NCI-H146 (cell line): Measurements from ENCODE around the gene KLF1.

ENCODE experiments used
- DNase-seq: peaks from one replicate; lab custom pipeline; 2025; lab: John Stamatoyannopoulos, UW

The KLF1 gene

DNA sequence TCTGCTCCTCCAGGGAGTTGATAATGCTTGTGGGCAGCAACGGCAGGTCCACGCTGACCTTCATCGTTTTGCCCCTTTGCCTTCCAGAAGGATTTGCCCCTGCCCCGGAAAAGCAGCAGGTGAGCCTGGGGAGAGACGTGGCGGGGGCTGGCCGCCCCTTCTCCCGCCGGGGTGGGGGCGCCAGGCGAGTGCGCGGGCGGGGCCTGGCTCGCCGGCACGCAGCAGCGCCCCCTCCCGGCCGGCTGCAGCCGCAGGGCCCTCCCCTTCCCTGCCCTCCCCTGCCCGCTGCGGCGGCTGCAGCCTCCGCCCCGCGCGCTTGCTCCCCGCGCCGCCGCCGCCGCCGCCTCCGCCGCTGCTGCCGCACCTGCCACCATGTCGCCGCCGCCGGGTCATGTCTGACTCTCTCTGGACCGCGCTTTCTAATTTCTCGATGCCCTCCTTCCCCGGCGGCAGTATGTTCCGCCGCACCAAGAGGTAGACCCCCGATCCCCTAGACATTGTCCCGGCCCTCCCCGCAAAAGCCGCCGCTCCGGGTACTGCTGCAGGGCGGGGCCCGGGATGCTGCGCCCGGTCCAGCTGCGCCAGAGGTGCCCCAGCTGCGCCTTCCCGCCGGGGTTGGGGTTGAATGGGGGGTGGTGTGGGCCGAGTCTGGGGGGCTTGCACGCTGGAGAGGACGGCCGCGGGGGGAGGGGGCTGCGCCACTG lies 48.7 kb downstream of the KLF1 start, which contains the start of gene MAST1:
MAST1 (plus strand) TSS at position 334 of the 704 bp plus-strand sequence; CDS start at position 392, 58 bp downstream.
- DNase-seq: peak; percentile 73

DNA sequence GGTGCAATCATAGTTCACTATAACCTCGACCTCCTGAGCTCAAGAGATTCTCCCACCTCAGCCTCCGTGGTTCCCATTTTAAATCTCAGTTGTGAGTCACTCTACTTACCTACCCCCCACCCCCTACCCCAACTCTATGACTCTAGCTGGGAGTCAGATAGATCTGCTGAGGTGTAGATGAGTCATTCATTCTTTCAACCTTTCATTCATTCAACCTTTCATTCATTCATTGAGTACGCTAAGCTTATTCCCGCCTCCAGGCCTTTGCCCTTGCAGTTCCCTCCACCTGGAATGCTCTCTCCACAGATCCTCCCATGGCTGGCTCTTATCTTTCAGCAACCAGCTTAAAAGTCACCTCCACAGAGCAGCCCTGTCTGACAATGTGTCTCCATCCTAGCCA lies 49.8 kb downstream of the KLF1 start:
- no peak for DNase-seq

DNA sequence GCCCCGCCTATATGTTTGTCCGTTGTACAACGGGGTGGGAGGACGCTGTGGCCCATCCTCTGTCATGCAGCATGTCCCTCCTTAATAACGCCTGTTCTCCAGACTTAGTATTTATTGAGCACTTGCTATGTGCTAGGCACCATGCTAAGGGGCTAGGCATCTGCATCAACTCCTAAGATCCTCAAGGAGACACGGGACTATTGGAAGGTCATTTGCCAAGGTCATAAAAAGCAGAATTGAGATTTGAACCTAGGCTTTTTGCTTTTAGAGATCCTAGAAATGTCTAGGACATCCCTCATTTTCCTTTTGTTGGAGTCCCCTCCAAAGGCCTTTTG lies 50.5 kb downstream of the KLF1 start:
- DNase-seq: no peak

DNA sequence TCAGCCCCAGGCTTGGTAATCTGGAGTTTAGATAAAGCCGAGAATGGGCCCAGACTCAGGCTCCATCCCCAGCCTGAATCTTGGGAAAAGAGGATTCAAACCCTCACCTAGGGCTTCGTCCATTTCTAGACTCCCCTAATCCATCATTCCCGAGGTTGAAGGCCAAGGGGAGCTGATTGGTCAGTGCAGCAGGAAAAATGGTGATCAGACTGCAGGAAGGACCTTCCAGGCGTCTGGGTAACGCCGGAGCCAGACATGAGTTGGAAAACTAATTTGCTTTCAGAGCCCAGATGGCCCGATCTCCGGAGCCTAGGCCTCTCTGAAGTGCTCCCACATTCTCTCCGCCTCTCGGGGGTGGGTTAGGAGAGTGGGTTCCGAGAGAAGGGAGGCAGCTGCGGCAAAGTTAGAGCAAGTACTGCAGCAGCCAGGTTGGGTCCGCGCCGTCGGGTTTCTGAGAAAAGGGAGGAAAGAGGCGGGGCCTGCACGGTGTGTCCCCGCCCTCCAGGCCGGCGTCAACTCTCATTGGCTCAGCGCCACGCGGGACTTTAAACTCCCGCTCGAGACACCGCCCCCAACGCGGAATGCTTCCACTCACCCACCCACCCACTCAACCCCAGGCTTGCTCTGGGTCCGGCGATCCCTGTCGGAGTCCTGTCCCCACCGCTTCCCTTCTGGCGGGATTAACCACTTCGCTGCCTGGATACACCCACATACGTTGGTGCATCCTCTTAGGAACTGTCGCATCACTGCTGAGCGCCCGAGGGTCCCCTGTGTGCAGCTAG lies 51.8 kb downstream of the KLF1 start:
- DNase-seq: peak; percentile 20

DNA sequence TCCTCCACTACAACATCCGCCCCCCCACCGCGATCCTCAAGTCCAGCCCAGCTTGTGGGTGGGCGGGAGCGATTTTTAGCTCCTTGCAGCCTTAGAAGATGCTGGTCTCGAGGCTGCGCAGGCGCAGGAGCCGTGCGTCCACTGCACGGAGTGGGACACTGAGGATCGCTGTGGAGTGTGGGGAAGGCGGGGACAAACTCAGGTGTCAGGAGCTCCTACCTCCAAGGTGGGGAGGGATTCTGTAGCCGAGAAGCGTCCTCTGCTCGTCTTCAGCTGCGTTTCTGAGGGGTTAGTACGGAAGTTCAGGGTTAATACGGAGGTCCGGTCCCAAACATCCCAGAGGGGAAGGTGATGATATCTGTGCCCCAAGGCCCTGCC lies 52.4 kb downstream of the KLF1 start, which contains the start of gene RTBDN:
RTBDN (minus strand) TSS at position 14 of the 378 bp plus-strand sequence. CDS start 4,600 bp downstream, outside the sequence.
- no peak for DNase-seq
